HCEC 1CT (cell line): ENCODE data around the gene BPGM.
A peak's percentile ranks its signal among the peaks of the same experiment; 100 is the strongest.
"Not testable (repeated sequence)": the region's sequence is repeated elsewhere in the genome, so short reads cannot be mapped to it uniquely, and the experiment has no call there.

ENCODE experiments used
- DNase-seq: peaks from one replicate; pipeline ENCODE4 v3.0.0-alpha.2; 2017

The BPGM gene

DNA sequence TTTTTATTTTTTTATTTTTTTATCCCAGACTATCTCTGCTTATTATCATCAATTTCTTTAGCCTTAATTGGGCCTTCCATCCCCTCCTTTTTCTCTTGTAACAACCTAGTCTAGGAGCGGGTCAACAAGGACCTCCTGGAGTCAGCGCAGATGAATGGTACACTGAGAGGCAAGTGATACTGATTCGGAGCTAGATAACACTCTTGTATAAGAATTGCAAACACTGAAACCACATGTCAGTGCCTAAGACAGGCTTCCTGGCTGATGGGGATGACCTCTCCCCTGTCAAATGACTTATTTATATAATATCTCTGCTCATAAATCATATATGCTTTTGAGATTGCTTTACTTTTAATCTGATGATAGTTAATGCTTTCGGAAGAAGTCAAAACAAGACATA is 22.7 kb downstream of the BPGM start:
- DNase-seq: no peak

DNA sequence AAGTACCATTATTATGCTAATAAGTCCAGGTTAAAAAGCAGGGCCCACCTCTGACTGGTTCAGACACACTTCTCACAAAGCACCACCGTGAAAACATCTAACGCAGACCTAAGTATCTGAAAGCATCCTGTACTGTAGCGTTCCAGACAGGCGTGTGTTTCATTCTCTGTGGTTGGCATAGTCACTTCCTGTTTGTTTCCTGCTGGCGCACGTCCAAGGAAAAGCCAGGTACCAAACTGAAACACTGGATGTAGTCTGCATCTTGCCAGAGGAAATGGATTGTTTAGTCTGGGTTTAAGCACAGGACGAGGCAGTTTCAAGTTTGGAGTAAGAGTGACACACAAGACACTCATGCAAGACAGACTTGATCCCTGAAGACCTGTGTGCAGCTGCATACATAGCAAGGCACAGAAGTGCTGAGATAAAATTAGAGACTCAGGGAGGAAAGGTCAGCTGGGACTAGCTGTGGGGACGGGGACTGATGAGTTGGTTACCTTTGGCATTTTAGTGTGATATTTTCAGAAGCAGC is 23.3 kb downstream of the BPGM start:
- DNase-seq: peak; percentile 79

DNA sequence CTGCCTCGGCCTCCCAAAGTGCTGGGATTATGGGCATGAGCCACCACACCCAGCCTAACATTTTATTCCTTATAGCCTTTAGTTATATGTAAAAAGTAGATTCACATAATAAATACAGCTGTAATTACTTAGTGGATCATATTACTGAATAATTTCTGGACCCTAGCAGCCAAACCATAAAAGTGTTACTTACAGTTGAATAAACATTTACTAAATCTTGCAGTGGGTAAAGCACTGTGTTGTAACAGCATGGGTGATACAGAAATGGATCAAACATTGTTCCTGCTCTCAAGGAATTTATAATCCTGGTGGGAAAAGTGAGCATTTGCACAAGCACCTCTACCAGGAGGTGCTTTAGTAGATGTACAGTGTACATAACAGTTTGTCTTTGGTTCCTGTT is 25.0 kb downstream of the BPGM start:
- no peak for DNase-seq

DNA sequence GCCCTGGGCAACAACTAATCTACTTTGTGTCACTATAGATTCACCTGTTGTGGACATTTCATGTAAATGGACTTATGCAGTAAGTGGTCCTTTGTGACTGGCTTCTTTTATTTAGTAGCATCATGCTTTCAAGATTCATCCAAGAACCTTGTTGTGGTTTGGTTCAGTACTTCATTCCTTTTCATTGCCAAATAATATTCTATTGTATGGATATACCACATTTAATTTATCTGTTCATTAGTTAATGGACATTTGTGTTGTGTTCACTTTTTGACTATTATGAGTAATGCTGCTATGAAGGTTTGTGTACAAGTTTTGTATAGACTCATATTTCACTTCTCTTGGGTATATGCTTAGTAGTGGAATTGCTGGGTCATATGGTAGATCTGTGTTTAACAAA is 27.8 kb downstream of the BPGM start:
- no peak for DNase-seq

DNA sequence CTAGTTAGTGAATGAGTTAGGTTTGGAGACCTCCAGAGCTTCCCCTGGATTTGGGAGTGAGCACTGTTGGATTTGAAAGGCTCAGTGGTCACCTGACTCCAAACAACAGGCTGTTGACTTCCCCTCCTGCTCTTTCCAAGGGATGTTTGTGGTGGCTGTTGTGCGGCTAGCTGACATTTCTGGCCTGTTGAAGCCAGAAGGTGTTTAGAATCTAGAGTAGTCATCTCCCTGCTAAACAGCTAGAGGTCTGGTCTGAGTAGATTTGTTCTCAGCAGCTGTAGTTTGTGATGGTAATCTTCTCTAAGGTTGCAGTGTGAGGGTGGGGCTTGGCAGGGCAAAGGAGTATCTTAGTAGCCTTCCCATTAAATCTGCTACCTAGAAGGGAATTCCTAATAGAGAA is 30.1 kb downstream of the BPGM start:
- no peak for DNase-seq

DNA sequence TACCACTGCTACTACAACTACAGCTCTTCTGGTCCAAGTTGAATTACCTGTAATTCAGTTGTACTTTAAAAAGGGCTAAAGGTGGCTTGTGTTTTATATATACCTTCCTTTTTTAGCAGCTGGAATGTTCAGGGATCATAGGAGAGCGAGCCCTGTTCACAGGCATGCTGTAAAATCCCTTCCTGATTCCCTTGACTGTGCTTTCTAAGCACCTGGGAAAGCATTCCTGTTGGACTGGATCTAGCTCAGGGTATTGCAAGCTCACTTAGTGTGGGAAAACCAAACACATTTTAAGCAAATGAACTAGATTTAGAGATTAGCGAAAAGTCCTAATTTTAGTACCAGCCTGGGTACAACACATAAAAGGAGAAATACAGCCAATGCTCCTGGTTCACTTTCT is 31.5 kb downstream of the BPGM start:
- DNase-seq: no peak

DNA sequence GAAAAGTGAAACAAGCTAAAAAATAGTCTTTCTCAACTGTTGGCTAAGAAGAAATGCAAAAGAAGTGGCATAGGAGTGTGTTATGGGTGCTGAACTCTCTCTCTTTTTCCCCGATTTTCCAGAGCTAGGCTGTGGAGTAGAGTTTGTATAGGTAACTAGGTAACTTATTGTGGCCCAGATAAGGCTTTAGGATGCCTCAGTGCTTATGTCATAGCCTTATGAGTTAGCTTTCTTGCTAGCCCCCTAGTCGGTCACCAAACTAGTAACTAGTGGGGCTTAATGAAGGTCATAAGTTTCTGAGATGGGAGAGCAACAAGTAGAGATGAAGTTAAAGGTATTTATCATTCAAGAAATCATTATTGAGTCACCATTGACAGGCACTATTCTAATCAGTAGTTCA is 32.4 kb downstream of the BPGM start:
- DNase-seq: no peak

DNA sequence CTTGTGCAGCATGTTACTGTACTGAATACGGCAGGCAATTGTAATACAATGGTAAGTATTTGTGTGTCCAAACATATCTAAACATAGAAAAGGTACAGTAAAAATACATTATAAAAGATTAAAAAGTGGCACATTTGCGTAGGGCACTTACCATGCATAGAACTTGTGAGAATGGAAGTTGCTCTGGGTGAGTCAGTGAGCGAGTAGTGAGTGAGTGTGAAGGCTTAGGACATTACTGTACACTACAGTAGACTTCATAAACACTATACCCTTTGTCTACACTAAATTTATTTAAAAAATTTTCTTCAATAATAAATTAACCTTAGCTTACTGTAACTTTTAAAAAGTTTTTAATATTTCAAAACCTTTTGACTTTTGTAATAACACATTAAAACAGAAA is 37.5 kb downstream of the BPGM start:
- no peak for DNase-seq

DNA sequence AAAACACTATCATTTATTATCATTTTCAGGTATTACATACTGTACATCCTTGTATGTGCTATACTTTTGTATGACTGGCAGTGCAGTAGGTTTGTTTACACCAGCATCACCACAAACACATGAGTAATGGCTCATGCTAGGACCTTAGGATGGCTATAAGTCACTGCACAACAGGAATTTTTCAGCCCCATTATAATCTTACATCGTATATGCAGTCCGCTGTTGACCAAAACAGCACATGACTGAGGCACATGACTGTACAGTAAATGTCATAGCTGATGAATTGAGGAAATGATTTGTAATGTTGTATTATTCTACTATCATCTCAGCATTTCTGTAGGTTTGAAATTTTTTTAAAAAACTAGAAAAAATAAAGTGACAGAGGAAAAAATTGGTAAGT is 38.6 kb downstream of the BPGM start:
- DNase-seq: peak; percentile 53

DNA sequence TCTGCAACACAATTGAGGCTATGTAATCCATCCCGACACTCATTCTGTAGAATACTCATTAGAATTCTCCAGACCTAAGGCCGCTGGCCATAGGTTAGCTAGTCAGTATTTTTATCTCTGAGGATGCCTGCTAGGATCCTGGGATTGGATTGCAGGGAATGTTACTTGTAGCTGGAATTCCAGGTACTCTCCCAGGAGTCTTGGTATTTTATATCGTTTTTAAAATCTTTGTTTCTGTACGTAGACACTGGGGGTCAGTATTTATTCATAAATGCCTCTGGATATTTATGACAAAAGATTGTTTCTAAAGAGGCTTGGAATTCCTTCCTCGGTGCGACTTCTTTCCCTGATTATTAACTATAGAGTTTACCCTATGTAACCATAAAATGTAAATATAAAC is 40.1 kb downstream of the BPGM start:
- DNase-seq: peak; percentile 45

DNA sequence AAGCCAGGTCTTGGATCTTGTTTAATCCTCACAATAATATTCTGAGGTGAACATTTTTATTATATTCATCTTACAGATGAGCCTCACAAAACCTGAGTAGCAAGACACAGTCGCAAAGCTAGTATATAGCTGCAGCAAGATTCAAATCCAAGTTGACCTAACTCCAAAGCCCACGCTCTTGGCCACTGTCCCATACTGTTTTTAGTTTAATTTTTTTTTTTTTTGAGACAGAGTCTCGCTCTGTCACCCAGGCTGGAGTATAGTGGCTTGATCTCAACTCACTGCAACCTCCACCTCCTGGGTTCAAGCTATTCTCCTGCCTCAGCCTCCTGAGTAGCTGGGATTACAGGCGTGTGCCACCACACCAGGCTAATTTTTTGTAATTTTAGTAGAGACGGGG is 42.9 kb downstream of the BPGM start:
- DNase-seq: not testable (repeated sequence)

DNA sequence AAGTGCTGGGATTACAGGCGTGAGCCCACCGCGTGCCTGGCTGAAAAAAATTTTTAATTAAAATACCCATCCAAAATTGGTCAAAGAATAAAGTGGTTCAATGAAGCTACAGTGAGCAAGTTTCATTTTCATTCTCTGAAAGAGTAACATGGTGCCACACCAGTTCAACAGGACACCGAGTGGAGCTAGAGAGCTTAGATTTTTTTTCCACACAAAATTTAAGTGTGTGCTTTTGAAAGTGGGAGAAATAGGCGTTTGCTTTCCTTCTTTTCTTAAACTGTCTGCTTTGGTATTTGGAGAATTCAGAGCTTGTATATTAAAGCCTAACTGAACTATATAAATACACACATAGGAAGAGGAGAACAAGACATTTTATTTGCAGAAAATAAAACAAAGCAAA is 43.4 kb downstream of the BPGM start:
- DNase-seq: peak; percentile 48

DNA sequence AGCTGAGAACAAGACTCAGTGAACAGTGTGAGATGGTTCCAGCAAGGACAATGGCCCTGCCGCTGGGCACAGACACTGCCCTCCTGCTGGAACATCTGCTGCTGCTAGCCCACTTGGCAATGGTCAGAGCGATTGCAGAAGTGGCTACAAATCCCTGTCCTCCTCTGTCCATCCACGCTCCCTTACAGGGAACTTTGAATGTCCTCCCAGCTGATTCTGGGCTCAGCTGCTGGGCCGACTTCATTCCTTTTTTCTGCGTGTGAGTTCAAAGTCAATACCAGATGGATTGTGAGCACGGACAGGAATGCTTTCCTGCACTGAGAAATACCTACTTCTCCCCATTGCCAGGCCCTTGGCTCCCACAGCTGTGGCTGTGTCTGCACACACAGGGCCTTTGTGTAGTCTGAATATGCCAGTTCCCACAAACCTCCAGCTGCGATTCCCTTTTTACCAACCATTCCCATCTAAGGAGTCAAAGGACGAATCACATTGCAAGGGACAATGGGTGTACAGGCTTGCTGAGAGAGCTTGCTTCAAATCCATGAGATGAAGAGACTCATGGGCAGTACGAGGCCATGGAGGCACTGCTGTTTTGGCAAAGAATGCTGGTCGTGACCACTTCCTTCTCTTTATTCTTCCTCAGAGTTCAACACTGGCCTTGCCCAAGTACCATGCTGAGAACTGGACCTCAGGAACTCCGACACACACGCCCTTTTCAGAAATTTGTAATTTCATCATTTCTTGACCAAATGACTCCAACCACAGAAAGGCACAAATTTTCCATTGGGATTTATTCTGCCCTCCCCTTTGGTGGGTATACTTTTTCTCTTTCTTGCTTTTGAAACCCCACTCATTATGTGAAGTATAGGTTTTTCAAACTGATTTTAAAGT is 44.2 kb downstream of the BPGM start:
- no peak for DNase-seq

DNA sequence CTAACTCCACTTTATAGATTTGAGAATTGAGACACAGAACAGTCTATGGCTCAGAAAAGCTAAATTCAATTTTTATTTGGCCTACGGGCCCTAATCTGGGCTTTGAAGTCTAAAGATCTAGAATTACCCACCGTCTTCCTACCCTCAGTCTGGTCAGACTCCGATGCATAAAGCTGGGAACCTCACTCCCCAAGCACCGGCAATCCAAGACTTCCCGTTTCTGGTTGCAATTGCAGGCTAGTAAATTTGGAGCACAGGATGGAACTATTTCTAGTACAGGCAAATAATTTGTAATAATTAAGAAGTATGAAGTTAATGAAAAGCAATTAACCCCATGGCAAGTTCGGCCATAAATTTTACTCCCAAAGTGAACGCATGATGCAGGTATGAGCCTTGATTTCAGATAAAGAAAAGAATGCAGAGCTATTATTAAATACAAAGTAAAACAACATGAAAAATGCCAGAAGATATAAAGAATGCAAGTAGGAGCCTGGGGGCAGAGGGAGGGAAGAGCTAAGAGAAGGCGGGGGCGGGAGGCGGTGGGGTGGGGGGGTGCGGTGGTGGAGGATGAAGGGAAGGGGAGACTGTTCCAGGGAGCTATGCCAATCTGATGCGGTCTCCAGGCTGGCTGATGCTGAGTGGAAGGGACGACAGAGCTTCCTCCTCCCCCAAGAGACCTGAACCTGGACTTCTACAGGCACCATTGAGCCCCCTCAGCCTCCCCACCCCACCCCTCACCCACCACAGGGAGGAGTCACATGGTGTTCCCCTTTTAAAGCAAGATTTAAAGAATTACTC is 45.1 kb downstream of the BPGM start:
- DNase-seq: no peak

DNA sequence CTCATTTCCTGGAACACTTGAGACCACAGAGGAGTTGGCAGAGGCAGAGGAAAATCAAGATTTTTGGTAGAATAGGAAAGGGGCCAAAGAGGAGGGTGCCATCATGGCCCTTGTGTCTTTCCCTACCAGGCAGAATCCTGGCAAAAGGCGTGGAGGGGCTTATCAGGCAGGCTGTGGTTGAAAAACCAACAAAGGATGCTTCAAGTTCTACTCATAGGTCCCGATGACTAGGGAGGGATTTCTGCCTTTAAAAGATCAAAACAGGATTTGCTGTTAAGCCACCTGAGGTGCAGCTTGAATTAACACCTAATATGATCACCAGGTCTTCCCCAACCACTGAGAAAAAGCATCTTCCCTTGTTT is 45.7 kb downstream of the BPGM start:
- no peak for DNase-seq

DNA sequence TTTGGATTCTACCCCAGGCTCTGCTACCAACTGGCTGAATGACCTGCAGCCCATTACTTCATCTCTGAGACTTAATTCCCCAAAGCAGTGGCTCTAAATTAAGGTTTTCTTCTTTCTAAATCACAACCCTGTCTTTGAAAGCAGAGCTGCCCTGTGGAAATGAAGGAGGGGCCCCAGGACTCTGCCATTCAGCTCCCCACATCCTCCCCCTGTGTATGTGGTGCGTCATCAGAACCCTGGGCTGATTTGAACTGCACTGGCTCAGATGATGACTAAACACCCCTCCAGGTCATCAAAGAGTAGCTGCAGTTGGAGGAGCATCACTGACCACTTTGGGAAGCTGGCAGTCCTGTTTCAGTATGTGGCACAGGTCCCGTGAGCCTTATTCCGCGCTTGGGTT is 46.6 kb downstream of the BPGM start:
- DNase-seq: peak; percentile 89

DNA sequence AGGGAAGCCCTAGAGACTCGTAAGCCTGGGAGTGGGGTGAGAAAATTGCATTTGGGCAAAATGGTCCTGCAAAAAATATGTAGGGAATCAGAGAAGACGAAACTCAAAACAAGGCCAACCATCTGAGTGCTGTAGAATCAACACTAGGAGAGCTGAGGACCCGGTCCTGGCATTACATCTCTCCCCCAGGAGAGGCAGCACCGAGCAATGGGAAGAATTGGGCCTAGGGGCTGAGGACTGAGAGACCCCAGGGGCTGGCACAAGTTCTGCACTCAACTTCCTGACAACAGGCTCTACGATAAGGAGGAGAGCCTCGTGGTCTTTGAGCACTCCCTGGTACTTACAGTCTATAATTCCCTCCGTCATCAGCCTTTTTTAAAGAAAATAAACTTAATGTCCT is 47.6 kb downstream of the BPGM start:
- DNase-seq: no peak

DNA sequence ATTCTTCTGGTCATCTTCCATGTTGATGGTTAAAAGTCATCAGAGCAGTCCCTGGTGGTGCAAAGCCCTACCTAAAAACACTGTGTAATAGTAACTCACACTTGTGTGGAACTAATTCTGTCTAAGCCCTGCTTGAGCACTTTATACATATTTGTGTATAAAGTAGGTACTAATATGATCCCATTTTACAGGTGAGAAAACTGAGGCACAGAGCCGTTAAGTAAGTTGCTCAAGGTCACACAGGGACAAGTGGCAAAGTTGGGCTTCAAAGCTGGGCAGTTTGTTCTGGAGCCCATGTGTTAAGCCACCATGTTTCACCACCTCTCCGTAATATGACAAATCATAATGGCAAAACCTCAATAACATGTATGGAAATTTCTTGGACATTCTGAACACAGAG is 48.1 kb downstream of the BPGM start:
- no peak for DNase-seq

DNA sequence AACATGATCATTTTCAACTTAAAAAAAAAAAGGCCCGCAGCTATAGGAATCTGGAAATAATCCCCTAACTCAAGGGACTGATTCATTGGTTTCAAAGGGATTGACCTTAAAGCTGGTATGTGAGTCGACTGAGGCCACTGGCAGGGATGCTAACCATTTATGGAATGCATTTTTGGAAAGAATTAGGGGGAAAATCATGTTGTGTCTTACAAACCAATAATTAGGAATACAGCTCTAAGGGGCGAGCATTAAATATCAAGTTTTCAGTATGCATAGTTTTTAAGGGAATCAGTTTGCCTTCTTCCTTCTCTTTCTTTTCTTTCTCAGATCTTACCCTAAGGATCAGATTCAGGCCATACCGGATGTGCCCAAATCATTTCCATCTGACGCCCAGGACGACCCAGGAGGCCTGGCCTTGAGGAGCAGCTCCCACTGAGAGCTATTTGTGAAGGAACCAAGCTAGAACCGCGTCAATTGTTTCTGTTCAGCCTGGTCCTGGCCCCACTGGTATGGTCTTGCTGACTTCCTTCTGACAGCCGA is 48.7 kb downstream of the BPGM start:
- peak; percentile 35 for DNase-seq

DNA sequence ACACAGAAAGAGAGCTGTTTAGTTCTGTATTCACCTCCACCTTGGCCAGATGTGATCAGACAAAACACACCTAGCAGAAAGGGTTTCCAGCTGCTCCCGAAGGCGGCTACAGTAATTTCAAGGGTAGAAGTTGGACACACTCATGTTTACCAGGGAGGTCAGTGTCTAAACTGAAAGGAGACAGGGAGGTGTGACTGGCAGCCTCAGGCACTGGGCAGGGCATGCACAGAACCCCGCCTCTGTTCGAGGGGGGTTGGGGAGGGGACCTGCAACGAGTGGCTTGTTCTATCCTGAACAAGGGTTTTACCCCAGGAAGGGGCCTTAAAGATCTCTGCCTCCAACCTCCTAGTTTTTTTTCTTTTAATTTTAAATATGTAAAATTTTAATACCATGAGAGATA is 49.6 kb downstream of the BPGM start:
- DNase-seq: no peak

DNA sequence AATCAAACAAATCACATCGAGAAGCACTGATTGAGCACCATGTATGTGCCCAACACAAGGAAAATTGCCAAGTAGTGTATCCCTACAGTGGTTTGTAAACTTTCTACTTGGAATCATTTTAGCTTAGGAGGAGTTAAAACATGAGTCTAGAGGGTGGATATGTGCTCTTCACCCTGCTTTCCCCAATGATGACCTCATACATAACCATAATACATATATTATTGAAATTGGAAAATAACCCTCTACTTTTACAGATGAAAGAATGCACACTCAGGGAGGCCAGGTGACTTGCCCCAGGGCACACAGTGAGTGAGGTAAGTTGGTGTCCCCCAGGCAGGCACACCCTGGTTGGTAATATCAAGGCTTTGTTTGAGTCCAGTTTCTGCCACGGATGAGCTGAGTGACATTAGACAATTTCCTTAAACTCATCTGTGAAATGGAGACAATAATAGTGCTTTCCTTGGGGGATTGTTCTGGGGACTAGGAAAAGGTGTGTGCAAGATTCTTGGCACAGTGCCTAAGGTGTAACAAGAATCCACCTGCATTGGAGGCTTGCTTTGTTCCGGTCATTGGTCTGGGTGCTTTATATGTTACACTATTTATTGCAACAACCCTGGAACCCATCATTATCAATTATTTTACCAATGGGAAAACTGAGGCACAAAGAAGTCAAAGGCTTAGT is 50.7 kb downstream of the BPGM start:
- no peak for DNase-seq

DNA sequence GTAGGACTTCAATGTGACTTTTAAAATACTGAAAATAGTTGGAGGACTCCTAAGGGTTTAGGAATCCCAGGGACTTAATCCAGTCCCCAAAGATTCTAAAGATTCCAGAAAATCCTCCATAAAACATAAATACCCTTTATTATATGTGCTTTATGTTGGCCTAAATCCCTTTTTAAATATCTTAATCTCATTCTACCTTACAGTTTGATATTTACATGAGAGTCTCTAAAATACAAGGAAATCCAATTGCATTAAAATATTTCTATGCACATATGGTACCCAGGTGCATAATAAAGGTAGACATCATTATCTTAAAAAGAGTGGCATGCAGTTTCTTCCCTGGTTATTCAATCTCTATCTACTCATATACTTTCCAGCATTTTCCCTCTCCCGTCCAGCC is 51.8 kb downstream of the BPGM start:
- DNase-seq: no peak
